CD8-positive, alpha-beta memory T cell (primary cell): ENCODE data around the gene SERBP1. TPM values are rescaled to one million over a fixed set of nuclear protein-coding genes. Genes with fewer than 3 reads are reported as not detected.
"Not testable (repeated sequence)": the region's sequence is repeated elsewhere in the genome, so short reads cannot be mapped to it uniquely, and the experiment has no call there.

Experiments used
- CTCF ChIA-PET: fragments of 350-600 bp; sonication (Branson Sonifier 250); formaldehyde crosslinking; loops from one replicate; lab custom pipeline; 2021; ENCODE audit warnings: antibody characterized with exemption; lab: Charles Lee
- POLR2A ChIA-PET: fragments of 350-600 bp; sonication (Branson Sonifier 250); formaldehyde crosslinking; loops from one replicate; lab custom pipeline; 2021; ENCODE audit warnings: antibody characterized with exemption; lab: Charles Lee
- DNase-seq, 5 donors: peaks; one replicate each; pipeline versions ENCODE4 v3.0.0 to v3.0.0-alpha.2; 2020 to 2022; ENCODE audit warnings: mixed read lengths in 1 of 5
- H3K27ac ChIP-seq: one replicate; pipeline ENCODE4 v1.7.0; 2013; ENCODE audit warnings: low read depth, mild to moderate bottlenecking, low read length, moderate library complexity
- H3K27me3 ChIP-seq: 2 replicates; pipeline ENCODE4 v1.7.0; 2013; ENCODE audit warnings: low read length, mild to moderate bottlenecking; ENCODE audit not compliant: insufficient read depth, poor library complexity, severe bottlenecking
- H3K36me3 ChIP-seq: 2 replicates; pipeline ENCODE4 v1.7.0; 2013; ENCODE audit warnings: mild to moderate bottlenecking, low read length, moderate library complexity; ENCODE audit not compliant: insufficient read depth
- H3K4me1 ChIP-seq: 2 replicates; pipeline ENCODE4 v1.7.0; 2013; ENCODE audit warnings: mild to moderate bottlenecking, low read length, moderate library complexity; ENCODE audit not compliant: insufficient read depth
- H3K4me3 ChIP-seq: 2 replicates; pipeline ENCODE4 v1.7.0; 2013; ENCODE audit warnings: mild to moderate bottlenecking, low read length
- H3K9me3 ChIP-seq: 2 replicates; pipeline ENCODE4 v1.7.0; 2013; ENCODE audit warnings: mild to moderate bottlenecking, low read length
- H3K27ac Mint-ChIP-seq, 8 donors: one replicate each; pipeline ENCODE4 v1.8.0; 2020 to 2021; ENCODE audit warnings: mixed read lengths in 8 of 8, mild to moderate bottlenecking in 6 of 8, inconsistent platforms in 3 of 8, moderate library complexity in 3 of 8
- H3K27me3 Mint-ChIP-seq, 2 donors: one replicate each; pipeline ENCODE4 v1.8.0; 2020 to 2021; ENCODE audit warnings: mixed read lengths in 2 of 2, mild to moderate bottlenecking in 1 of 2, moderate library complexity in 1 of 2
- H3K36me3 Mint-ChIP-seq, 3 donors: one replicate each; pipeline ENCODE4 v1.8.0; 2020 to 2021; ENCODE audit warnings: mixed read lengths in 3 of 3, inconsistent platforms in 1 of 3, mild to moderate bottlenecking in 1 of 3
- H3K4me1 Mint-ChIP-seq, 3 donors: one replicate each; pipeline ENCODE4 v1.8.0; 2020 to 2021; ENCODE audit warnings: mixed read lengths in 3 of 3, inconsistent platforms in 1 of 3, mild to moderate bottlenecking in 1 of 3
- H3K4me3 Mint-ChIP-seq, 7 donors: one replicate each; pipeline ENCODE4 v1.8.0; 2020 to 2021; ENCODE audit warnings: mixed read lengths in 7 of 7, mild to moderate bottlenecking in 6 of 7, moderate library complexity in 4 of 7, inconsistent platforms in 2 of 7
- H3K9me3 Mint-ChIP-seq, 5 donors: one replicate each; pipeline ENCODE4 v1.8.0; 2020 to 2022; ENCODE audit warnings: mixed read lengths in 5 of 5, mild to moderate bottlenecking in 3 of 5, moderate library complexity in 2 of 5, inconsistent platforms in 1 of 5
- polyA plus RNA-seq: library from polyadenylated mRNA; unstranded; fragments of 300-500 nt; fragmentation: Illumina TruSeq; gene quantifications from one replicate; pipeline ENCODE4 v1.2.3, GENCODE V29; 2021
- total RNA-seq, 2 experiments: library from RNA; stranded (reverse); gene quantifications; one replicate each; pipeline ENCODE4 v1.2.3, GENCODE V29; 2021

The SERBP1 gene
- total and polyA plus RNA-seq, 3 experiments from 2014 or later: 127 to 549 (median 545) TPM

- no peak for DNase-seq
- Histone ChIP-seq H3K27ac (no peak overlapping the region), H3K4me1 (no peaks in the 10 kb centered on the region), H3K4me3 (no peak overlapping the region), H3K9me3 (no peaks in the 10 kb centered on the region), H3K36me3 (peaks cover 50% of the 10 kb centered on the region), H3K27me3 (no peaks in the 10 kb centered on the region)
- ChIA-PET CTCF (no interaction called here), POLR2A (no interaction called here)
- Mint-ChIP-seq H3K27ac (peak overlapping the region in 5 of 8 donors; percentile 1 to 85 (median 32)), H3K9me3 (no peaks in the 10 kb centered on the region), H3K4me1 (peaks cover 39 to 54% (median 50%) of the 10 kb centered on the region in 3 donors), H3K36me3 (peaks cover 0 to 92% (median 18%) of the 10 kb centered on the region in 3 donors), H3K4me3 (no peak overlapping the region), H3K27me3 (no peaks in the 10 kb centered on the region)
Measured at GRCh38 chr1:67415041-67415440, 15.2 kb downstream of the SERBP1 start.

GRCh38 chr1:67414574-67414973, 15.6 kb downstream of the SERBP1 start:
- no peak overlapping the region for H3K4me3 Mint-ChIP-seq
- Histone ChIP-seq H3K27ac (no peak overlapping the region), H3K4me1 (no peaks in the 10 kb centered on the region), H3K36me3 (peaks cover 50% of the 10 kb centered on the region), H3K27me3 (no peaks in the 10 kb centered on the region), H3K4me3 (no peak overlapping the region), H3K9me3 (no peaks in the 10 kb centered on the region)
- DNase-seq: no peak
- H3K27me3 Mint-ChIP-seq: no peaks in the 10 kb centered on the region
- ChIA-PET CTCF (no interaction called here), POLR2A (no interaction called here)
- H3K9me3 Mint-ChIP-seq: no peaks in the 10 kb centered on the region
- H3K27ac Mint-ChIP-seq: peak overlapping the region in 4 of 8 donors; percentile 1 to 69 (median 44)
- H3K4me1 Mint-ChIP-seq: peaks cover 37 to 50% (median 48%) of the 10 kb centered on the region in 3 donors
- H3K36me3 Mint-ChIP-seq: peaks cover 0 to 93% (median 18%) of the 10 kb centered on the region in 3 donors

- Mint-ChIP-seq H3K4me1 (peaks cover 30 to 45% (median 40%) of the 10 kb centered on the region in 3 donors), H3K27ac (peak overlapping the region in 2 of 8 donors; percentile 27 to 71), H3K36me3 (peaks cover 0 to 85% (median 19%) of the 10 kb centered on the region in 3 donors)
- DNase-seq, H3K9me3 ChIP-seq, H3K27ac ChIP-seq, H3K4me3 Mint-ChIP-seq, H3K4me3 ChIP-seq, H3K27me3 Mint-ChIP-seq, H3K27me3 ChIP-seq, POLR2A ChIA-PET, H3K9me3 Mint-ChIP-seq, H3K4me1 ChIP-seq, CTCF ChIA-PET: not testable (repeated sequence)
- peaks cover 36% of the 10 kb centered on the region for H3K36me3 ChIP-seq
Measured at GRCh38 chr1:67413101-67413500, 17.1 kb downstream of the SERBP1 start.

- H3K4me3 ChIP-seq: no peak overlapping the region
- Mint-ChIP-seq H3K4me1 (peaks cover 12 to 17% (median 16%) of the 10 kb centered on the region in 3 donors), H3K27me3 (no peaks in the 10 kb centered on the region), H3K4me3 (no peak overlapping the region), H3K27ac (peak overlapping the region in 6 of 8 donors; percentile 1 to 65 (median 24)), H3K9me3 (no peaks in the 10 kb centered on the region), H3K36me3 (peaks cover 0 to 40% (median 10%) of the 10 kb centered on the region in 3 donors)
- no peak for DNase-seq
- POLR2A ChIA-PET: interaction anchor here (1.4 kb wide), 1 partner anchor 22 kb away, joined by 4 read pairs; the partner anchor contains the start of gene SERBP1
- no peaks in the 10 kb centered on the region for H3K27me3 ChIP-seq
- no peaks in the 10 kb centered on the region for H3K9me3 ChIP-seq
- CTCF ChIA-PET: interaction anchor here (0.6 to 1.4 kb wide), 2 partner anchors 64 to 112 kb away, joined by 3 read pairs; no protein-coding TSS in a partner anchor
- no peaks in the 10 kb centered on the region for H3K4me1 ChIP-seq
- H3K36me3 ChIP-seq: peaks cover 7% of the 10 kb centered on the region
- H3K27ac ChIP-seq: no peak overlapping the region
Measured at GRCh38 chr1:67408148-67408547, 22.1 kb downstream of the SERBP1 start.

GRCh38 chr1:67407498-67407897, 22.7 kb downstream of the SERBP1 start:
- ChIA-PET POLR2A (no interaction called here), CTCF (no interaction called here)
- Mint-ChIP-seq H3K36me3 (peaks cover 0 to 36% (median 10%) of the 10 kb centered on the region in 3 donors), H3K9me3 (no peaks in the 10 kb centered on the region), H3K4me1 (peaks cover 12 to 17% (median 16%) of the 10 kb centered on the region in 3 donors), H3K4me3 (no peak overlapping the region), H3K27me3 (no peaks in the 10 kb centered on the region), H3K27ac (peak overlapping the region in 1 of 8 donors; percentile 22)
- Histone ChIP-seq H3K9me3 (no peaks in the 10 kb centered on the region), H3K4me1 (no peaks in the 10 kb centered on the region), H3K27ac (no peak overlapping the region), H3K4me3 (no peak overlapping the region), H3K27me3 (no peaks in the 10 kb centered on the region), H3K36me3 (peaks cover 4% of the 10 kb centered on the region)
- DNase-seq: no peak

GRCh38 chr1:67405473-67406245, 24.5 kb downstream of the SERBP1 start:
- peaks cover 0 to 20% (median 6%) of the 10 kb centered on the region in 3 donors for H3K36me3 Mint-ChIP-seq
- H3K4me3 Mint-ChIP-seq: no peak overlapping the region
- H3K4me1 ChIP-seq: no peaks in the 10 kb centered on the region
- no peak overlapping the region for H3K4me3 ChIP-seq
- H3K36me3 ChIP-seq: no peaks in the 10 kb centered on the region
- H3K9me3 Mint-ChIP-seq: no peaks in the 10 kb centered on the region
- peak overlapping the region in 6 of 8 donors; percentile 33 to 72 (median 51) for H3K27ac Mint-ChIP-seq
- ChIA-PET POLR2A (no interaction called here), CTCF (no interaction called here)
- H3K9me3 ChIP-seq: no peaks in the 10 kb centered on the region
- H3K27ac ChIP-seq: no peak overlapping the region
- no peaks in the 10 kb centered on the region for H3K27me3 ChIP-seq
- no peak for DNase-seq
- H3K27me3 Mint-ChIP-seq: peaks cover 0 to 1% of the 10 kb centered on the region in 2 donors
- H3K4me1 Mint-ChIP-seq: peaks cover 12 to 16% (median 15%) of the 10 kb centered on the region in 3 donors

GRCh38 chr1:67404212-67404620, 26.0 kb downstream of the SERBP1 start:
- no peak overlapping the region for H3K4me3 ChIP-seq
- H3K27me3 ChIP-seq: no peaks in the 10 kb centered on the region
- Mint-ChIP-seq H3K27me3 (peaks cover 0 to 1% of the 10 kb centered on the region in 2 donors), H3K27ac (peak overlapping the region in 3 of 8 donors; percentile 64 to 74 (median 68)), H3K36me3 (peaks cover 0 to 6% (median under 1%) of the 10 kb centered on the region in 3 donors), H3K9me3 (no peaks in the 10 kb centered on the region), H3K4me1 (peaks cover 6 to 9% (median 8%) of the 10 kb centered on the region in 3 donors), H3K4me3 (no peak overlapping the region)
- ChIA-PET CTCF (no interaction called here), POLR2A (no interaction called here)
- DNase-seq: no peak
- H3K9me3 ChIP-seq: no peaks in the 10 kb centered on the region
- no peak overlapping the region for H3K27ac ChIP-seq
- no peaks in the 10 kb centered on the region for H3K36me3 ChIP-seq
- no peaks in the 10 kb centered on the region for H3K4me1 ChIP-seq

- CTCF ChIA-PET: no interaction called here
- Histone ChIP-seq H3K36me3 (no peaks in the 10 kb centered on the region), H3K9me3 (no peaks in the 10 kb centered on the region), H3K4me1 (no peaks in the 10 kb centered on the region), H3K27ac (no peak overlapping the region), H3K27me3 (no peaks in the 10 kb centered on the region), H3K4me3 (no peak overlapping the region)
- no peak for DNase-seq
- Mint-ChIP-seq H3K4me1 (peaks cover 0 to 6% (median 0%) of the 10 kb centered on the region in 3 donors), H3K36me3 (peaks cover 2 to 7% (median 6%) of the 10 kb centered on the region in 3 donors), H3K4me3 (no peak overlapping the region), H3K27me3 (peaks cover 0 to 1% of the 10 kb centered on the region in 2 donors), H3K9me3 (no peaks in the 10 kb centered on the region), H3K27ac (peak overlapping the region in 1 of 8 donors; percentile 82)
- POLR2A ChIA-PET: no interaction called here
Measured at GRCh38 chr1:67401443-67401842, 28.8 kb downstream of the SERBP1 start.
